CD4-positive, alpha-beta T cell treated with Interleukin-17A for 4 hours (primary cell): ENCODE results near the gene AKR1B15.
A peak's percentile ranks its signal among the peaks of the same experiment; 100 is the strongest.
"Not testable (repeated sequence)": the region's sequence is repeated elsewhere in the genome, so short reads cannot be mapped to it uniquely, and the experiment has no call there.

Experiments used
- DNase-seq: peaks from one replicate; pipeline ENCODE4 v3.0.0-alpha.2; 2020; ENCODE audit warnings: mixed read lengths

AKR1B15 gene

GRCh38 chr7:134533288-134533771 is 15.6 kb upstream of the AKR1B15 start:
- DNase-seq, result no peak

- no peak for DNase-seq
Measured at GRCh38 chr7:134534633-134535032, 14.3 kb upstream of the AKR1B15 start.

- no peak for DNase-seq
Measured at GRCh38 chr7:134535272-134535918, 13.5 kb upstream of the AKR1B15 start.

- DNase-seq, result no peak
Measured at GRCh38 chr7:134535919-134536299, 13.0 kb upstream of the AKR1B15 start.

- DNase-seq, result not testable (repeated sequence)
Measured at GRCh38 chr7:134536558-134536957, 12.4 kb upstream of the AKR1B15 start.

GRCh38 chr7:134537273-134537781 is 11.6 kb upstream of the AKR1B15 start:
- DNase-seq, result not testable (repeated sequence)

- no peak for DNase-seq
Measured at GRCh38 chr7:134539380-134540004, 9.4 kb upstream of the AKR1B15 start.

GRCh38 chr7:134541501-134542194 is 7.3 kb upstream of the AKR1B15 start:
- not testable (repeated sequence) for DNase-seq

- no peak for DNase-seq
Measured at GRCh38 chr7:134542195-134542771, 6.6 kb upstream of the AKR1B15 start.

GRCh38 chr7:134545380-134545779 is 3.5 kb upstream of the AKR1B15 start:
- no peak for DNase-seq

GRCh38 chr7:134545918-134546317 is 3.0 kb upstream of the AKR1B15 start:
- no peak for DNase-seq

GRCh38 chr7:134546955-134547354 is 2.0 kb upstream of the AKR1B15 start:
- no peak for DNase-seq

GRCh38 chr7:134547397-134548054 is 1.4 kb upstream of the AKR1B15 start:
- DNase-seq, result peak; percentile 81

GRCh38 chr7:134549366-134549765 is 456 bp downstream of the AKR1B15 start:
- no peak for DNase-seq

- no peak for DNase-seq
Measured at GRCh38 chr7:134552105-134552504, 3.2 kb downstream of the AKR1B15 start.

GRCh38 chr7:134553976-134554375 is 5.1 kb downstream of the AKR1B15 start:
- no peak for DNase-seq

- DNase-seq, result no peak
Measured at GRCh38 chr7:134554417-134554966, 5.6 kb downstream of the AKR1B15 start.

- DNase-seq, result no peak
Measured at GRCh38 chr7:134557391-134557790, 8.5 kb downstream of the AKR1B15 start.

- DNase-seq, result no peak
Measured at GRCh38 chr7:134558370-134558769, 9.5 kb downstream of the AKR1B15 start.

- DNase-seq, result not testable (repeated sequence)
Measured at GRCh38 chr7:134561616-134562015, 12.7 kb downstream of the AKR1B15 start.

- DNase-seq, result no peak
Measured at GRCh38 chr7:134562136-134562535, 13.2 kb downstream of the AKR1B15 start.

GRCh38 chr7:134563398-134563749 is 14.5 kb downstream of the AKR1B15 start:
- not testable (repeated sequence) for DNase-seq
